GM19240 (cell line): ENCODE data around the gene NDFIP1.
"Not testable (repeated sequence)": the region's sequence is repeated elsewhere in the genome, so short reads cannot be mapped to it uniquely, and the experiment has no call there.

Source experiments
- DNase-seq: peaks from one replicate; pipeline ENCODE4 v3.0.0; 2011; ENCODE audit warnings: low spot score; ENCODE audit not compliant: insufficient read length

The NDFIP1 gene

DNA sequence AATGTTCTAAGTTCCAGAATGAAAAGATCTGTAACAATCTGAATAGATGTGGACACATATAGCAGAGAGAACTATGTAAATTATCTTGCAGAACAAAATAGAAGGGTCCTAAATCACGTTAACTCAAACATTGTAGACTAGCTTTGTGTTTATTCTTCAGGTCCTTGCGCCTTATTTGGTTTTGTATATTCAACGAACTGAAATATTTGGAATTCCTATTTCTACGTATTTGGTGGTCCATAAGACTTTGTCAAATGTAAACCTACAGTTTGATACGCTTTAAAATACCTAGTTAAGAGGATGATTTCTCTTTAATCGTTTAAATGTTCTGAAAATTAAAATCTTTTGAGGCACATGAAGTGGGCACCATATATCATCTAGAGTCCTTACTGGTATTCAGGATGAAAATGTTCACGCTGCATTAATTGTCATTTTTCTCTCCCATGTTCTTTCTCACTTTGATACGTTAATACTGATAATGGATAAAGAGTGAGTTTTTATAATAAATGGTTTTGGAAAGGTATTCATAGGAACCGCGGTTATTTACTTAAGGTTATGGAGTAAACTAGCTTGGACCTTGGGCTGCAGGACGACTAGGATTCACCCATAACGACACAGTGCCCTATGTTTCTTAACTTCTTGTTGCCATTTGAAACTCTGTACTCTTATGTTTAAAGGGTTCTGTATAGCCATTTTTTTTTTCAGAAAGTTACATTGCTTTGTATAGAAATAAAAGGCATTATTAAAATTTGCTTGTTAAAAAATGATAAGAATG, 45.3 kb downstream of the NDFIP1 start:
- no peak for DNase-seq

DNA sequence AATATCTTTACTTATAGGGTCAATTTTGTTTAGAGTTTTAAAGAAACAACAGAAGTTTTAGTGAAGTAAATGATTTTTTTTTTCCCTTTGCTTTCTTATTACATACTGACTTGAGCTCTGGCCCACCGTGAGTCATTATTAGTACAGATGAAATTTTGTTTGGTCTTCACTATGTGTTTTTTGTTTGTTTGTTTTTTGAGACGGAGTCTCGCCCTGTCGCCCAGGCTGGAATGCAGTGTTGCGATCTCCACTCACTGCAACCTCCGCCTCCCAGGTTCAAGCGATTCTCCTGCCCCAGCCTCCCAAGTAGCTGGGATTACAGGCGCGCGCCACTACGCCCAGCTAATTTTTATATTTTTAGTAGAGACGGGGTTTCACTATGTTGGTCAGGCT, 45.9 kb downstream of the NDFIP1 start:
- DNase-seq = not testable (repeated sequence)

DNA sequence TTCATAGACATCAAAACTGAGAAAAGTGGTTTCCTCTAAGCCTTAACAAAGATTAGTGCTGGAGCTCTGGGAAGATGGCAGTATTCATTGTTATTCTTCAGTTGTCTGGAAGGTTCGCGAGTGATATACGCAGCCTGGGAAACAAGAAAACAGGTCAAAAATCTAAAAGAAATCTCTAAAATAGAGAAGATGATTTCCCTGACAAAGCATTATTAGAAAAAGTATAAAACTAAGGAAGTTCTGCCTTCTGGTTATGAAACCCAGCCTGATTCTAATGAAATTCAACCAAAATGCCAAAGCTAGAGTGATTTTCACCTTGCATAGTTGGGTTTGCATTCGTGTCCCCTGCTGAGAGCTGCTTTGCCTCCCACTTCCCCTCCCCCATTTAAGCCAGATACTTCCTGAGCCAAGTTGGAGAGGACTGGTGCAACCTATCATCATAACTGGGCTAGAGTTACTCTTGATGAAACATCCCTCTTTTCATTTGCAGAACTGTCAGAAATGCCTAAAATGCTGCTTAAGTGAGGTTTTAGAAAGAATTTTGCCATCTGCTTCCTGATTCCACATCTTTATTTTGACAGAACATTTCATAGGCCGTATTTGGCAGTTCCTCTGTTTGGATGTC, 48.4 kb downstream of the NDFIP1 start:
- DNase-seq = no peak

DNA sequence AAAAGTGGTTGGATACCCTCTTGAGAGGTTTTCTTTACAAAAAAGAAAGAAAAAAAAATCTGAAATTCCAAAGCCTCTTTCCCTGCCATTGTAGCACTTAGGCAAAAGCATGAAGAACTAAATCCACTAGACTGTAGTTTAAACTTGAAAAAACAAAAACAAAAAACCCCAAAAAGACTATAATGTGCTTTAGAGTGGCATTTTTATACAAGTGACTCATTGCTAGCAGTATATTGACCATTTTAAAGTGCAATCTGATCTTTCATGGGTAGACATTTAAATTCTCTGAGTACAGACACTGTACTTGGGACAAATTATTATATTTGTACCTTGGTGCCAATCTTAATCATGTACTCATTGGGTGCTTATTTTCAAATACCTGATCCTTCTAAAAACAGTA, 50.8 kb downstream of the NDFIP1 start:
- DNase-seq = no peak

DNA sequence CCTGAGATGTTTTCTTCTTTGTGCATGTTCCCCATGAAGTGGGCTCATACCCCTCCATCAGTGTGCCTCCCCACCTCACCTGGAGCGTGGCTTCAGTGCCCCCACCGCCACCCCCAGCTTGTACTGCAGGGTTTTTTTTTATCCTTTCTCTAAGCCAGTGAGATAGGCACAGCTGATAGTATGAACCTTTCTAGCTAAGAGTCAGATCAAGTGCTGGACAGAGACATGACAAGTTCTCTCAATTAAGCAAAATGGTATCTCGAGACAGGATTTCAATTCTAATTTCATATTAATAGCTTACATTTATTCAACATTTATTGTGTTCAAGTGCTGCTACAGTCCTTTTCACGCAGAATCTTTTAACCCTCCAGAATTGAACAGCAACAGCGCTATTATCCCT, 55.7 kb downstream of the NDFIP1 start:
- no peak for DNase-seq

DNA sequence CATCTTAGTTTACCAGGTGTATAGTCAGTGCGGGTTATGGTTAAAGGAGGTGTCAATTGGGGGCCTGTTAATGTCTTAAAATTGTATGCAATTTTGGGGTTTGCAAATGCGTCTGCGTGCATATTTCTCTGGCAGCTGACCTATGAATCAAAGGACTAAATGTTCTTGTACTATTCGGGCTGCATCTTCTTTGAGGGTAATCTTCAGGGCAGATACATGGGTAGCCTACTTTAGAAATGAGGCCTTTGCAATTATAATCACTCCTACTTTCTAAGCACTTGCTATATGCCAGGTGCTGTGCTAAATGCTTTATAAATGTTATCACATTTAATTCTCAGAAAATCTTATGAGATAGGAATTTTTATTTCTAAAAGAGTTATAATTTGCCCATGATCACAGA, 58.2 kb downstream of the NDFIP1 start:
- no peak for DNase-seq

DNA sequence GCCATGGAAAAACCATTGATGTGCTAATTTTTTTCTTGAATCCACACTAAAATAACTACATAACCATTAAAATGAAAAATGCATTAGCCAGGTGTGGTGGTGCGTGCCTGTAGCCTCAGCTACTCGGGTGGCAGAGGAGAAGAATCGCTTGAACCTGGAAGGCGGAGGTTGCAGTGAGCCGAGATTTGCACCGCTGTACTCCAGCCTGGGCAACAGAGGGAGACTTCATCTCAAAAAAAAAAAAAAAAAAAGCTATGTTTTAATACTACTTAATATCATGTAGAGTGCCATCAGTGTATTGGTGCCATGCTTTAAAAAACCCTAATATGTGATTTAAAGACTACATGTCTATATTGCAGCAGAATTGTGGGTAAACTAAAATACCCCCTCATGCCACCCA, 58.9 kb downstream of the NDFIP1 start:
- no peak for DNase-seq

DNA sequence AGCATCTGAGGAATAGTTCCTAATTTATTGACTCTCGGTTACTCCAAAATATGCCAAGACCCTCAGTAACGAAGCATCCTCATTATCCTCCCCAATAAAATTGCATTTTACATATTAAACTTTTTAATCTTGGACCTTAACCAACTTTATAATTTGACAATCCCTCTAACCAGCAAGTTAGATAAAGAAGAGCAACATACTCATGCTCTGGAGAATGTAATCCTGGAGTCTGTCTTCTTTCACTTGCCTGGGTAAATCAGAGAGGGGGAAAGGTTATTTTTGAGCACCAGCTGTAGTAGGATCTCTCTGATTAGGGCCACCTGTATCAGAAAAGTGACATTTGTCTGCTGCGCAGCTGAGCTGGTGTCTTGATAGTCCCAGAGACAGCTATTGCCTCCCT, 59.8 kb downstream of the NDFIP1 start:
- DNase-seq = no peak

DNA sequence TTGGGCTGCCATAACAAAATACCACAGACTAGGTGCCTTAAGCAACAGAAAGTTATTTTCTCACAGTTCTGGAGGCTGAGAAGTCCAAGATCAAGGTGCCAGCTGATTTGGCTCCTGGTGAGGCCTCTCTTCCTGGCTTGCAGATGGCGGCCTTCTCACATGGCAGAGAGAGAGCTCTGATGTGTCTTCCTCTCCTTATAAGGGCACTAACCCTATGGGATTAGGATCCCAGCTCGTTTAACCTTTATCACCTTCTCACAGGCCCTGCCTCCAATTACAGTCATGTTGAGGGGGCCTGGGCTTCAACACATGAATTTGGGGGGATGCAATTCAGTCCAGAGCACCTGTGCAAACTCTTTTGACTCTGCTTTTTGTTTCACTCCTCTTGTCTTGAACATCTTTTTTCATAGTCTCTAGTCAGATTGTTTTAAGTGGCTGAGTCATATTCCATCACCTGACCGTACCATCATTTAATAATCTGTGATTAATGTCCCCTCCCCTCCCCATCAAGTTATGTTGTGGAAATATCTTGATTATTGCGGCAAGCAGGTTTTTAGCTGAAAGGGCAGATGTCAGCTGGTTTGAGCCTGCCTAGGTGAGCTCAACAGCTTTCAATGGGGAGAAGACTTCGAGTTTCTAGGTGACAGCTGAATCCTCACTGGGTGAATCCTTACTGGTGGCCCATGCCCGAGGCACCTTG, 61.8 kb downstream of the NDFIP1 start:
- DNase-seq = no peak

DNA sequence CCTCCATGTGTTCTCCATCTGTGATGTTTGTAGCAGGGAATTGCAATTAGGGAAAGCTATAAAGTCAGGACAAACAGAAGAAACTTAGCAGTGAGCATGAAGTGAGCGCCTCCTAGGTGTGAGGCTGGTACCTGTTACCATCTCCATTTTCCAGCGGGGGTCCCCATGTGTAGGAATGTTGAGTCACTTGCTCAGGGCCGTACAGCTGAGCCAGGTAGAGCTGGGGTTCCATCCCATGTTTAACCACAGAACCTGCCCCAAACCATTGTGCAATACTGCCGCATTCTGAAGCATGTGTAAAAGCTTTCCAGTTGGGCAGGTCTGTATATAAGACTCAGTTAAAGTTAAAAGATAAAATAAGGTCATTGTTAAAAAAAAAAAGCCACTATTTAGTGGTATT, 62.7 kb downstream of the NDFIP1 start:
- no peak for DNase-seq

DNA sequence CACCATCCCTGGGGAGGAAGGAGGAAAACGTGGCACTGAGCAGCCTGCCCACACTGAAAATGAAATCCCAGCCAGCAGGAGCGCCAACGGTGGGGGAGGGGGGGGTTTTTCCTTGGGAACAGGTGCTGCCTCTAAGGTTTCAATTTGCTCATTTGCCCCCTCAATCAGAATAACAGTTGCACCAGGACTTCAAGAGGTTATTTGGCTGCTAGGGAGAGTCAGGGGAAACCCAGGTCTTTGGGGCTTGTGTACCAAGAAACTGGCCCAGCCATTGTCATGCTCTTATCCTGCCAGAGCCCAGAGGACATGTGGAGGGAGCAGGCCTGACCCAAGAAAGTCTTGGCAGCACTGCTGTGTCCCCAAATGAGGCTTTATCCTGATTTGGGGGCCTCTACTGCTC, 66.5 kb downstream of the NDFIP1 start:
- no peak for DNase-seq

DNA sequence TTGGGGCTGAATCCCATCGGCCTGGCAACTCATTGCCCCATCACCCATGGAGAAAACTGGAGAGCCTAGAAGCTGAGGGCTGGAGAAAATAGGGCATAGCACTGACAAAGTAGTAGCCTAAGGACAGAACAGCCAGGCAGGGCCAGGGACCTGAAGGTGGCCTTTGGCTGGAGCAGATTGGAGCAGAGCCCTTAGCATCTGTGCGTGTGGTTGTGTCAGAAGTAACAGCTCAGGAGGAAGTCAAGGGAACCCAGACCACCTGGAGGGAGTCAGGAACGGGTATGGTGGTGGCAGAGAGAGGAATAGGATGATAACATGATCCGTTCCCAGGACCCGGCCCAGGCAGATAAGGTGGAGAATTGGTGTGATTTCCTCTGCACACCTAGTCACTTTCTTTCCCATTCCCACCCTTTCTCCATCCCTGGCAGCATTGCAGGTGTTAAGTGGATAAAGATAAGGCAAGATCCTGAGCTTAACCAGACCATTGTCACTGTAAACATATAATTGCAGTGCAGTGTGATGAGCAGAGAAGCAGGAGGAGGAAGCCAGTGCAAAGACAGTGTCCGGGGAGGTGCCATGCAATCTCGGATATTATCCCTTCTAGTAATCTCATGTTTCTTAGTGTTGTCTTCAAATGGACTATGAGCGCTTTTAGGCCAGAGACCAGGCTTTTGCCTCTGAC, 67.0 kb downstream of the NDFIP1 start:
- DNase-seq = no peak

DNA sequence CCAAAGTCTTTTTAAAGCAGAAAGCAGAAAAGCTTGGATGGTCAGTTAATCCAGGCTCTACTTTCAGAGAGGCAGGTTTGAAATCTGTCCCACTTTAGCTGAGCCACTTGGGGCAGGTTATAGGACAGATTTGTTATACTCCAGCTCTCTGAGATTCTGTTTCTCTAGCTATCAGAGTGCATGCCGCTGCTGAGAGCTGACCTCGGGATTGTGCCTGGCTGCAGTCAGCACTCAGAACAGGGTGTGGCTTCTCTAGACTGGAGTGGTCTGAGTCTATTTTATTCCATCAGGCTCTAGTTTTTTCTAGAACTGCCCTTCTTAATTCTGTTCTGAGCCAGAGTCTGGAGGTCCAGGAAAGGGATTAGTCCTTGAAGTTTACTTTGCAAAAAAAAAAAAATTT, 67.7 kb downstream of the NDFIP1 start:
- no peak for DNase-seq

DNA sequence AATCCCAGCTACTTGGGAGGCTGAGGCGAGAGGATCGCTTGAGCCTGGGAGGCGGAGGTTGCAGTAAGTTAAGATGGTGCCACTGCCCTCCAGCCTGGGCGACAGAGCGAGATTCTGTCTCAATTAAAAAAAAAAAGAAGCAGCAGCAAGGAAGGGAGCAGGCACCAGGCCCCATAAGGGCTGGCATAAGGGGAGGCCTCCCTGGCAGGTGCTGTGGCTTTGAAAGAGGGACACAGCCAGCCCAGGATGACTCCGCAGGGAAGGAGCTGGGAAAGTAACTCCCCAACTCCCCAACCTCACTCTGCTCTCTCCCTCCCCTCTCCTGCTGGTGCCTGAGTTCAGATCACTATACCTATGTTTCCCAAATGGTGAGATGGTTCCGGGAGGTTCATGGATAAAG, 70.1 kb downstream of the NDFIP1 start:
- no peak for DNase-seq

DNA sequence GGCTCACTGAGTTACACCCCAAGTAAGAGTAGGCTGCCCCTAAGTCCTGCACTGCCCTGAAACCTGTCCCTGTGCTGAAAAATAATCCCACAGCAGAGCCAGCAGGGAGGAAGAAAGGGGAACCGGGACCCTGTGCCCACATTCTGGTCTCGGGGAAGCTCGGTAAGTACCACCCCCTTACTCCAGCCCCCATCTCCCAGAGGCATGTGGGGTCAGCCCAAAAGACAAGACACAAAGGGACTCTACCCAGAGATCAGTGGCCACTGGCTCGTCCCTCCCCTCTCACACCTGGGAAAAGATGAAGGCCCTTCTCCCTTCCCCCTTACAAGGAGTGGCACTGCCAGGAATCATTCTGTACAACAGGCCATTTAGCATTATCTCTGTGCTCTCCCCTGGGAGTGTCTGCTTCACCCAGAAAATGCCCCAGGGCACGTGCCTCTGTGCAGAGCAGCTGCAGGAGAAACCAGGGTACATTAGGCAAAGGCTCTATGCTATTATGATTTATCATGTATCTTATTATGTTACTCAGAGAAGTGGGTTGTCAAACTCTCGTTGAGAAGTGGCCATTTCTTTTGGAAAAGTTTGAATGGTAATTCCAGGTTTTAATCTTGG, 71.3 kb downstream of the NDFIP1 start:
- DNase-seq = no peak

DNA sequence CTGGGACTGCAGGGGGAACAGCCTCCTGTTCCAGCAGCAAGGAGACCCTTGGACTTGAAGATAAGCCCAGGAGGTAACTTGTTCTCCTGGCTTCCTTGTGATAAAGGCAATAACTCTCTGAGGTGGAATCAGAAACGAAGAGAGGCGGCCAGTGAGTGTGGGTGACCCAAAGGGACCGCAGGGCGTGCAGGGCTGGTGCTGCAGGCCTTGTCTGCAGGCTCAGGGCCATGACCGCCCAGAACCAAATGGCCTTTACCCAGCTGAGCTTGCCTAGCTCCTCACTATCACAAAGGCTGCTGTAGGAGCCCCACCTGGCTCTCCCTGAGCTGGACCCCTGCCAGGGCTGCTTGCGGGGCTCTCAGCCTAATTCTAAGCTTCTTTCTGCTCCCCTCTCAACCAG, 72.5 kb downstream of the NDFIP1 start:
- no peak for DNase-seq

DNA sequence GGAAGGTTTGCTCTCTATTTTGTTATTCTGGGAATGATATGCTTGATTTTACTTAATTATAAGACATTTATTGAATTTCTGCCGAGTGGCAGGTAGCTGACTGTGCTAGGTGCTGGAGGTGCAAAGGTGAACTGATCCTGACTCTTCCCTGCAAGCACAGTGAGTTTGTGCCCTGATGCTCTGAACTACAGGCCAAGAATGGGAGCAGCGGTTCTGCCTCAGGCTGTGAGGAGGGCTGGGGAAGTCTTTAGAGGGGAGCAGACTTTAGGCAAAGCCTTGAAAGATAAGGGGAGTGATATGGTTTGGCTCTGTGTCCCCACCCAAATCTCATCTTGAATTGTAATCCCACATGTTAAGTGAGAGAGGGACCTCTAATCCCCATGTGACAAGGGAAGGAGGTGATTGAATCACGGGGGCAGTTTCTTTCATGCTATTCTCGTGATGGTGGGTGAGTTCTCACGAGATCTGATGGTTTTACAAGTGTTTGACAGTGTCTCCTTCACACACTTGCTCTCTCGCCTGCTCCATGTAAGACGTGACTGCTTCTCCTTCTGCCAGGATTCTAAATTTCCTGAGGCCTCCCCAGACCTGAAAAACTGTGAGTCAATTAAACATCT, 73.1 kb downstream of the NDFIP1 start:
- no peak for DNase-seq

DNA sequence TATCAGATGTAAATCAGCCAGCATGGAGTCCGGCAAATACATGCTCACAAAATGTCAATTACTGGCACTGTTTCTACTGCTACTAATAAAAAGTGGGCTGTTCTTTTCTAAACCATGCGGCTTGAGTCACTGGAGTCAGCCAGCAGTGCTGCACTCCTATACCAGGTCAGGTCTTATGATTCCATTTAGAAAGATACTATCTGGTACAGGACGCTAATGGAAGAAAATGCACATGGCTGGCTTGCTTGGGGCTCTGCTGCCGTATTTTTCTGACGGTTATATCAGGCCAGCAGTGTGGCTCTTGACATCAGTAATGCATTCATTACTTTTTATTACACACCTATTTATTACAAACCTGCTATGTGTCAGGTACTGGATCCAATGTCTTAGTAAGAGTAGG, 74.3 kb downstream of the NDFIP1 start:
- DNase-seq = no peak

DNA sequence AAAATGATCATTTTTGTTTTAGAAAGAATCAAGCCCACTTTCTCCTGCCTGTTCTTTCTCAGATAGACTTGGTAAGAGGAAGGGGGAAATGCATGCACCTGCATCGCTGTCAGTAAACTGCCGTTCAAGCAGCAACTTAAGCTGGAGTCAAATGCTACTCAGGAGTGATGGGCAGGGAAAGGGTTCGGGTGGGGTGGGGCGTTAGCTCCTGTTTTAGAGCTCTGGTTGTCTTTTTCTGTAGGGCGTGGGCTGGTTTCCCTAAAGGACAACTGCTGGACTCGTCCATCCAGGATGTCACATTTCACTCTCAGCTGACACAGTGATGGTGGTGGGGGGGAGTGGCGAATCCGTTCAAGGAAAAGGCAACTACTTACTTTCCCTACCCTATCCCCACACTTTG, 75.0 kb downstream of the NDFIP1 start:
- no peak for DNase-seq

DNA sequence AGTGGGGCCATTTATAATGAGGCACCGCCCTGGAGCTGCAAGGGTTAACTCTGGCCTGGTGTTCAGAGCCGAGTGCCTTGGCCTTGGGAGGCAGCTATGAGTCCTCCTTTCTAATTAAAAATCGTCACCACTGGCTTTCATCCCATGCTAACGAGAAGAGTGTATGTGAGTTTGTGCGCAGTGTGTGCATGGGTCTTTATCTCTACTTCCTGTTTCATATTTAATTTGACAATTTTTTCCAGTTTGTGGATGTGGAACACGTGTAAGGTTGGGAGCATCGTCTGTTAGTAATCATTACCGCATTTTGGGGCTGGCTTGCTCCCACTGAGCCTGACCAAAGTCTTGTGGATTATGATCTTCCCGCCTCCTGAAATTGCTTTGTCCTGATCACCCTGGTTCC, 76.4 kb downstream of the NDFIP1 start:
- DNase-seq = no peak

DNA sequence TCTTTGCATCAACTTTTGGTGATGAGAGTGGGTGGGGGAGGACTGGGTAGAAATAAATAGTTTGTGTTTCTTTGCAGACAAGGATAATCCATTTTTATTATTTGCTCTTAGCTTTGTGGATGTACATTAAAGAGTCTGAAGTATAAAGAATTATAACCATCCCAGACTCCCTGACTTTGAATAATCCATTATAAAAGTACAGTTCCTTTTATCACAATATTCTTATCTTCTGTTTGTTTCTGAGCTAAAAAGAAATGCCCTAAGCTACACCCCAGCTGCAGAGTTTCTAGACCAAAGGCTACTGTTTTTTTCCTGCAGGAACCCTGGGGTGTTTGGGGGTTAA, 77.9 kb downstream of the NDFIP1 start:
- no peak for DNase-seq
